WTC11 (cell line): ENCODE data around the gene NTN1. TPM values are rescaled to one million over a fixed set of nuclear protein-coding genes. Genes with fewer than 3 reads are reported as not detected.

Experiments used
- ATAC-seq: fragments of 200-7000 bp; cut with Tn5 transposase; 2 replicates; pipeline ENCODE4 v1.10.0; 2021; ENCODE audit warnings: mild to moderate bottlenecking, moderate library complexity
- CTCF ChIA-PET: fragments of 300-600 bp; sonication (Branson Sonifier 250); formaldehyde crosslinking; loops from one replicate; lab custom pipeline; 2021; ENCODE audit warnings: antibody characterized with exemption; lab: Charles Lee
- POLR2A ChIA-PET: fragments of 350-600 bp; sonication (Branson Sonifier 250); formaldehyde crosslinking; loops from one replicate; lab custom pipeline; 2021; ENCODE audit warnings: antibody characterized with exemption; lab: Charles Lee
- DNase-seq: peaks from one replicate; pipeline ENCODE4 v3.0.0; 2021; ENCODE audit warnings: low spot score
- H3K27ac Mint-ChIP-seq: 2 replicates; pipeline ENCODE4 v1.8.0; 2021; ENCODE audit warnings: mixed read lengths
- H3K27me3 Mint-ChIP-seq: 2 replicates; pipeline ENCODE4 v1.8.0; 2021; ENCODE audit warnings: low read depth, mild to moderate bottlenecking, moderate library complexity, mixed read lengths
- H3K36me3 Mint-ChIP-seq: 2 replicates; pipeline ENCODE4 v1.8.0; 2021; ENCODE audit warnings: mixed read lengths
- H3K4me1 Mint-ChIP-seq: 2 replicates; pipeline ENCODE4 v1.8.0; 2022; ENCODE audit warnings: mixed read lengths
- H3K4me3 Mint-ChIP-seq: 2 replicates; pipeline ENCODE4 v1.8.0; 2021; ENCODE audit warnings: mild to moderate bottlenecking, moderate library complexity, mixed read lengths
- H3K9me3 Mint-ChIP-seq: 2 replicates; pipeline ENCODE4 v1.8.0; 2021; ENCODE audit warnings: mixed read lengths
- ATF1 ChIP-seq: sonication (generic); formaldehyde crosslinking; IDR thresholded peaks from 2 replicates; pipeline ENCODE4 v1.8.1; 2023; ENCODE audit warnings: mild to moderate bottlenecking, moderate library complexity, missing genetic modification reagents
- FOXK1 ChIP-seq: sonication (generic); formaldehyde crosslinking; IDR thresholded peaks from 2 replicates; pipeline ENCODE4 v1.8.0; 2022; ENCODE audit warnings: mild to moderate bottlenecking, moderate library complexity, missing genetic modification reagents
- GRHL2 ChIP-seq: fragments of 250-450 bp; sonication (Bioruptor Pico); IDR thresholded peaks from 2 replicates; pipeline ENCODE4 v1.8.0; 2022; ENCODE audit warnings: mild to moderate bottlenecking, moderate library complexity; ENCODE audit not compliant: insufficient replicate concordance, severe bottlenecking
- HMGA2 ChIP-seq: fragments of 250-450 bp; sonication (Bioruptor Pico); IDR thresholded peaks from 2 replicates; pipeline ENCODE4 v1.4.0; 2021; ENCODE audit warnings: mild to moderate bottlenecking, moderate library complexity
- IRF2 ChIP-seq: sonication (generic); formaldehyde crosslinking; IDR thresholded peaks from 2 replicates; pipeline ENCODE4 v1.8.0; 2022; ENCODE audit warnings: low read depth, missing genetic modification reagents, borderline replicate concordance
- RELA ChIP-seq: sonication (generic); formaldehyde crosslinking; IDR thresholded peaks from 2 replicates; pipeline ENCODE4 v1.8.1; 2022; ENCODE audit warnings: missing genetic modification reagents, mild to moderate bottlenecking, borderline replicate concordance
- SOX15 ChIP-seq: fragments of 250-450 bp; sonication (Bioruptor Pico); IDR thresholded peaks from 2 replicates; pipeline ENCODE4 v1.9.0; 2021; ENCODE audit warnings: mild to moderate bottlenecking
- TP53 ChIP-seq: sonication (generic); formaldehyde crosslinking; IDR thresholded peaks from 2 replicates; pipeline ENCODE4 v1.8.1; 2023; ENCODE audit warnings: mild to moderate bottlenecking, missing genetic modification reagents
- ZNF232 ChIP-seq: sonication (generic); formaldehyde crosslinking; IDR thresholded peaks from 2 replicates; pipeline ENCODE4 v1.8.0; 2022; ENCODE audit warnings: mild to moderate bottlenecking, missing genetic modification reagents
- ZNF317 ChIP-seq: sonication (generic); formaldehyde crosslinking; IDR thresholded peaks from 2 replicates; pipeline ENCODE4 v1.8.1; 2023; ENCODE audit warnings: low read depth, mild to moderate bottlenecking, moderate library complexity, missing genetic modification reagents, borderline replicate concordance
- ZNF416 ChIP-seq: fragments of 250-450 bp; sonication (Bioruptor Pico); IDR thresholded peaks from 2 replicates; pipeline ENCODE4 v1.9.0; 2021; ENCODE audit warnings: mild to moderate bottlenecking, inconsistent platforms
- total RNA-seq: library from RNA; stranded (reverse); gene quantifications from 3 replicates; pipeline ENCODE4 v1.2.3, GENCODE V29; 2021
- TF ChIP-seq, protein P1 (sequence below): fragments of 250-450 bp; sonication (Bioruptor Pico); conservative IDR thresholded peaks from 2 replicates; pipeline ENCODE4 v1.9.0; 2021; ENCODE audit warnings: mild to moderate bottlenecking
- TF ChIP-seq, protein P2 (sequence below): fragments of 250-450 bp; sonication (Bioruptor Pico); IDR thresholded peaks from 2 replicates; pipeline ENCODE4 v1.9.0; 2021; ENCODE audit warnings: mild to moderate bottlenecking, borderline replicate concordance
- TF ChIP-seq, protein P3 (sequence below): fragments of 250-450 bp; sonication (Bioruptor Pico); IDR thresholded peaks from 2 replicates; pipeline ENCODE4 v1.8.0; 2021; ENCODE audit warnings: mild to moderate bottlenecking
- TF ChIP-seq, protein P4 (sequence below): sonication (generic); formaldehyde crosslinking; IDR thresholded peaks from 2 replicates; pipeline ENCODE4 v1.8.1; 2023; ENCODE audit warnings: mild to moderate bottlenecking, missing genetic modification reagents, moderate library complexity
- TF ChIP-seq, protein P5 (sequence below): fragments of 250-450 bp; sonication (Bioruptor Pico); IDR thresholded peaks from 2 replicates; pipeline ENCODE4 v1.9.0; 2021; ENCODE audit warnings: moderate library complexity, mild to moderate bottlenecking, inconsistent platforms, borderline replicate concordance
- TF ChIP-seq, protein P6 (sequence below): fragments of 200-600 bp; IDR thresholded peaks from 2 replicates; pipeline ENCODE4 v1.8.0; 2022; ENCODE audit warnings: antibody characterized with exemption
- TF ChIP-seq, protein P7 (sequence below): sonication (generic); formaldehyde crosslinking; IDR thresholded peaks from 2 replicates; pipeline ENCODE4 v1.8.0; 2022; ENCODE audit warnings: mild to moderate bottlenecking, missing genetic modification reagents
- TF ChIP-seq, protein P8 (sequence below): sonication (generic); formaldehyde crosslinking; IDR thresholded peaks from 2 replicates; pipeline ENCODE4 v1.8.0; 2022; ENCODE audit warnings: mild to moderate bottlenecking, missing genetic modification reagents

NTN1 gene
- total RNA-seq, 1 experiment from 2014 or later: 5.5 TPM

DNA sequence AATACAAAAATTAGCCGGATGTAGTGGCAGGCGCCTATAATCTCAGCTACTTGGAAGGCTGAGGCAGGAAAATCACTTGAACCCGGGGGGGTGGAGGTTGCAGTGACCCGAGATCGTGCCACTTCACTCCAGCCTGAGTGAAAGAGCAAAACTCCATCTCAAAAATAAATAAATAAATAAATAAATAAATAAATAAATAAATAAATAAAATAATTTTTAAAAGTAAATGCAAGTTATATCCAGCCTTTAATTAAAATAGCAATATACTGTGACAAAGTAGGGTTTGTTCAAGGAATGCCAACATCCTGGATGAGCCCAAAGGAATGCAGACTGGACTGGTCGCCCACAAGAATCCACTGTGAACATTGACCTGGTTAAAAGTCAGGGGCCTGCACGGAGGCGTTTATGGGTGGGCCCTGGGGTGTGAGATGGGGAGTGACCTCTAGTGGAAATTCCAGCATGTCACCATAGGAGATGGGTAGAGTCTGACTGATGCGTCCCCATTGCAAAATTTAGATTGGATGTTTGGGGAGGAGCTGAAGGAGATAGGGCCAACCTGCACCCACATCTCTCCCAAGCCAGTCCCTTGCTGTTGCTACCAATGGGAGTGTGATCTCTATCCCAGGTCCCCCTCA, 46.1 kb upstream of the NTN1 start:
- H3K9me3 Mint-ChIP-seq: peaks cover 19% of the 10 kb centered on the region
- ATAC-seq: no peak; the same call in 1 of the 2 replicates
- no peaks in the 10 kb centered on the region for H3K4me1 Mint-ChIP-seq
- H3K4me3 Mint-ChIP-seq: no peak overlapping the region
- ChIA-PET CTCF (interaction anchor here (0.6 to 1.3 kb wide), 3 partner anchors 23 to 235 kb away, joined by 3 to 8 read pairs (median 3); no protein-coding TSS in a partner anchor), POLR2A (no interaction called here)
- H3K36me3 Mint-ChIP-seq: peaks cover 8% of the 10 kb centered on the region
- TF ChIP-seq RELA (CRISPR knock-in tag) (no peak), HMGA2 (CRISPR knock-in tag) (peak; percentile 65; the same call in 1 of the 2 replicates)
- H3K27ac Mint-ChIP-seq: no peak overlapping the region
- DNase-seq: no peak
- peaks cover 7% of the 10 kb centered on the region for H3K27me3 Mint-ChIP-seq

DNA sequence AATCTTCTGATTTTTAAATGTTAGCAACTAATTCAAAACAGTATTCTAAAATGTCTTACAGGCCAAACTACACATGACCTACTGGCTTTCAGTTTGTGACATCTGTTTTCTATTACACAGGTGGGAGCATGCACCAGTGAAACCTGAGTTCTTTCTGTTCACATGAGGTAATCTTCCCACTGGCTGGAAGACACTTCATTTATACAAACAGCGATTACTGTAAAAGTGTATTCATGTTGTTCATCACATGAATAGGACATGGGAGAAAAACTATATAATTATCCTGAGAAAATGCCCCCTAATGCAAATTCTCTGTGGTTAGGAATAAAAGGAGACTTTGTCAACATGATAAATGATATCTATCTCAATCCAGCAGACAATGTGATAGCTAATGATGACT, 44.7 kb upstream of the NTN1 start:
- DNase-seq (no peak), ATAC-seq (no peak)
- Mint-ChIP-seq H3K27ac (no peak overlapping the region), H3K36me3 (peaks cover 4% of the 10 kb centered on the region; the same call in 1 of the 2 replicates), H3K4me1 (no peaks in the 10 kb centered on the region), H3K4me3 (no peak overlapping the region), H3K9me3 (peaks cover 8% of the 10 kb centered on the region), H3K27me3 (peaks cover 4% of the 10 kb centered on the region; the same call in 1 of the 2 replicates)
- ChIA-PET CTCF (no interaction called here), POLR2A (no interaction called here)
- TF ChIP-seq ZNF232 (CRISPR knock-in tag): no peak
- TF ChIP-seq, protein P1, sequence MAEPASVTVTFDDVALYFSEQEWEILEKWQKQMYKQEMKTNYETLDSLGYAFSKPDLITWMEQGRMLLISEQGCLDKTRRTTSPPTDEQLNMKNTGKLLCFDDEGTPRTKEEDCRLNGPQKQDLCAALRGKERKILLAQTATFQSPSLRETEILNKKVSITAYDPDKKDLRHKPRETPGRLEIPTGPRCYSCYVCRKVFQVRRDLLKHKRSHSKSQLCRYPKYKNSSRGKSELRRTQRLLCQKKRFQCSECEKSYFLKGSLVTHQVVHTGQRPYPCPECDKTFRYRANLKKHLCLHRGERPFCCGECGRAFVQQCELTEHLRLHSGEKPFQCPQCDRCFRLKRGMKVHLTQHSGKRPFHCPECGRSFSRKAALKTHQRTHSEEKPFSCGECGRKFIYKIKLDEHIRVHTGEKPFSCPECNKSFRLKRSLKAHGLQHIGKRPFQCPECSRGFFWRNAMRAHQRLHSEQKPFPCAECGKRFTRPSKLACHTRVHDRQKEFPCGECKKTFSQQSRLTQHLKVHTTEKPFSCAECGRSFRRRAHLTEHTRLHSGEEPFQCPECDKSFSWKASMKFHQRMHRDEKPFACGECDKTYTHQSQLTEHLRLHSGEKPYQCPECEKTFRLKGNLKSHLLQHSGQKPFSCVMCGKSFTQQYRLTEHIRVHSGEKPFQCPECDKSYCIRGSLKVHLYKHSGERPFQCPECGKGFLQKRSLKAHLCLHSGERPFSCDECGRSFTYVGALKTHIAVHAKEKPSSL: no peak
- TF ChIP-seq FOXK1 (CRISPR knock-in tag): no peak
- no peak for TF ChIP-seq SOX15 (CRISPR knock-in tag)
- TF ChIP-seq TP53 (CRISPR knock-in tag): no peak
- TF ChIP-seq, protein P2, sequence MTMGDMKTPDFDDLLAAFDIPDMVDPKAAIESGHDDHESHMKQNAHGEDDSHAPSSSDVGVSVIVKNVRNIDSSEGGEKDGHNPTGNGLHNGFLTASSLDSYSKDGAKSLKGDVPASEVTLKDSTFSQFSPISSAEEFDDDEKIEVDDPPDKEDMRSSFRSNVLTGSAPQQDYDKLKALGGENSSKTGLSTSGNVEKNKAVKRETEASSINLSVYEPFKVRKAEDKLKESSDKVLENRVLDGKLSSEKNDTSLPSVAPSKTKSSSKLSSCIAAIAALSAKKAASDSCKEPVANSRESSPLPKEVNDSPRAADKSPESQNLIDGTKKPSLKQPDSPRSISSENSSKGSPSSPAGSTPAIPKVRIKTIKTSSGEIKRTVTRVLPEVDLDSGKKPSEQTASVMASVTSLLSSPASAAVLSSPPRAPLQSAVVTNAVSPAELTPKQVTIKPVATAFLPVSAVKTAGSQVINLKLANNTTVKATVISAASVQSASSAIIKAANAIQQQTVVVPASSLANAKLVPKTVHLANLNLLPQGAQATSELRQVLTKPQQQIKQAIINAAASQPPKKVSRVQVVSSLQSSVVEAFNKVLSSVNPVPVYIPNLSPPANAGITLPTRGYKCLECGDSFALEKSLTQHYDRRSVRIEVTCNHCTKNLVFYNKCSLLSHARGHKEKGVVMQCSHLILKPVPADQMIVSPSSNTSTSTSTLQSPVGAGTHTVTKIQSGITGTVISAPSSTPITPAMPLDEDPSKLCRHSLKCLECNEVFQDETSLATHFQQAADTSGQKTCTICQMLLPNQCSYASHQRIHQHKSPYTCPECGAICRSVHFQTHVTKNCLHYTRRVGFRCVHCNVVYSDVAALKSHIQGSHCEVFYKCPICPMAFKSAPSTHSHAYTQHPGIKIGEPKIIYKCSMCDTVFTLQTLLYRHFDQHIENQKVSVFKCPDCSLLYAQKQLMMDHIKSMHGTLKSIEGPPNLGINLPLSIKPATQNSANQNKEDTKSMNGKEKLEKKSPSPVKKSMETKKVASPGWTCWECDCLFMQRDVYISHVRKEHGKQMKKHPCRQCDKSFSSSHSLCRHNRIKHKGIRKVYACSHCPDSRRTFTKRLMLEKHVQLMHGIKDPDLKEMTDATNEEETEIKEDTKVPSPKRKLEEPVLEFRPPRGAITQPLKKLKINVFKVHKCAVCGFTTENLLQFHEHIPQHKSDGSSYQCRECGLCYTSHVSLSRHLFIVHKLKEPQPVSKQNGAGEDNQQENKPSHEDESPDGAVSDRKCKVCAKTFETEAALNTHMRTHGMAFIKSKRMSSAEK (CRISPR knock-in tag): no peak
- no peak for TF ChIP-seq ATF1
- TF ChIP-seq GRHL2 (CRISPR knock-in tag): no peak
- no peak for TF ChIP-seq ZNF317 (CRISPR knock-in tag)
- TF ChIP-seq, protein P3, sequence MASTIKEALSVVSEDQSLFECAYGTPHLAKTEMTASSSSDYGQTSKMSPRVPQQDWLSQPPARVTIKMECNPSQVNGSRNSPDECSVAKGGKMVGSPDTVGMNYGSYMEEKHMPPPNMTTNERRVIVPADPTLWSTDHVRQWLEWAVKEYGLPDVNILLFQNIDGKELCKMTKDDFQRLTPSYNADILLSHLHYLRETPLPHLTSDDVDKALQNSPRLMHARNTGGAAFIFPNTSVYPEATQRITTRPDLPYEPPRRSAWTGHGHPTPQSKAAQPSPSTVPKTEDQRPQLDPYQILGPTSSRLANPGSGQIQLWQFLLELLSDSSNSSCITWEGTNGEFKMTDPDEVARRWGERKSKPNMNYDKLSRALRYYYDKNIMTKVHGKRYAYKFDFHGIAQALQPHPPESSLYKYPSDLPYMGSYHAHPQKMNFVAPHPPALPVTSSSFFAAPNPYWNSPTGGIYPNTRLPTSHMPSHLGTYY (CRISPR knock-in tag): no peak
- TF ChIP-seq, protein P4, sequence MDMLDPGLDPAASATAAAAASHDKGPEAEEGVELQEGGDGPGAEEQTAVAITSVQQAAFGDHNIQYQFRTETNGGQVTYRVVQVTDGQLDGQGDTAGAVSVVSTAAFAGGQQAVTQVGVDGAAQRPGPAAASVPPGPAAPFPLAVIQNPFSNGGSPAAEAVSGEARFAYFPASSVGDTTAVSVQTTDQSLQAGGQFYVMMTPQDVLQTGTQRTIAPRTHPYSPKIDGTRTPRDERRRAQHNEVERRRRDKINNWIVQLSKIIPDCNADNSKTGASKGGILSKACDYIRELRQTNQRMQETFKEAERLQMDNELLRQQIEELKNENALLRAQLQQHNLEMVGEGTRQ (CRISPR knock-in tag): no peak
- TF ChIP-seq, protein P5, sequence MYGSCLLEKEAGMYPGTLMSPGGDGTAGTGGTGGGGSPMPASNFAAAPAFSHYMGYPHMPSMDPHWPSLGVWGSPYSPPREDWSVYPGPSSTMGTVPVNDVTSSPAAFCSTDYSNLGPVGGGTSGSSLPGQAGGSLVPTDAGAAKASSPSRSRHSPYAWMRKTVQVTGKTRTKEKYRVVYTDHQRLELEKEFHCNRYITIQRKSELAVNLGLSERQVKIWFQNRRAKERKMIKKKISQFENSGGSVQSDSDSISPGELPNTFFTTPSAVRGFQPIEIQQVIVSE (CRISPR knock-in tag): no peak
- TF ChIP-seq, protein P6, sequence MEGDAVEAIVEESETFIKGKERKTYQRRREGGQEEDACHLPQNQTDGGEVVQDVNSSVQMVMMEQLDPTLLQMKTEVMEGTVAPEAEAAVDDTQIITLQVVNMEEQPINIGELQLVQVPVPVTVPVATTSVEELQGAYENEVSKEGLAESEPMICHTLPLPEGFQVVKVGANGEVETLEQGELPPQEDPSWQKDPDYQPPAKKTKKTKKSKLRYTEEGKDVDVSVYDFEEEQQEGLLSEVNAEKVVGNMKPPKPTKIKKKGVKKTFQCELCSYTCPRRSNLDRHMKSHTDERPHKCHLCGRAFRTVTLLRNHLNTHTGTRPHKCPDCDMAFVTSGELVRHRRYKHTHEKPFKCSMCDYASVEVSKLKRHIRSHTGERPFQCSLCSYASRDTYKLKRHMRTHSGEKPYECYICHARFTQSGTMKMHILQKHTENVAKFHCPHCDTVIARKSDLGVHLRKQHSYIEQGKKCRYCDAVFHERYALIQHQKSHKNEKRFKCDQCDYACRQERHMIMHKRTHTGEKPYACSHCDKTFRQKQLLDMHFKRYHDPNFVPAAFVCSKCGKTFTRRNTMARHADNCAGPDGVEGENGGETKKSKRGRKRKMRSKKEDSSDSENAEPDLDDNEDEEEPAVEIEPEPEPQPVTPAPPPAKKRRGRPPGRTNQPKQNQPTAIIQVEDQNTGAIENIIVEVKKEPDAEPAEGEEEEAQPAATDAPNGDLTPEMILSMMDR: no peak
- TF ChIP-seq, protein P7, sequence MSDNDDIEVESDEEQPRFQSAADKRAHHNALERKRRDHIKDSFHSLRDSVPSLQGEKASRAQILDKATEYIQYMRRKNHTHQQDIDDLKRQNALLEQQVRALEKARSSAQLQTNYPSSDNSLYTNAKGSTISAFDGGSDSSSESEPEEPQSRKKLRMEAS (CRISPR knock-in tag): no peak
- no peak for TF ChIP-seq ZNF416 (CRISPR knock-in tag)
- TF ChIP-seq IRF2 (CRISPR knock-in tag): no peak
- TF ChIP-seq, protein P8, sequence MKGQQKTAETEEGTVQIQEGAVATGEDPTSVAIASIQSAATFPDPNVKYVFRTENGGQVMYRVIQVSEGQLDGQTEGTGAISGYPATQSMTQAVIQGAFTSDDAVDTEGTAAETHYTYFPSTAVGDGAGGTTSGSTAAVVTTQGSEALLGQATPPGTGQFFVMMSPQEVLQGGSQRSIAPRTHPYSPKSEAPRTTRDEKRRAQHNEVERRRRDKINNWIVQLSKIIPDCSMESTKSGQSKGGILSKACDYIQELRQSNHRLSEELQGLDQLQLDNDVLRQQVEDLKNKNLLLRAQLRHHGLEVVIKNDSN (CRISPR knock-in tag): no peak
